KOPT-K1 (cell line): Measurements from ENCODE around the gene ELF5.

Experiments
- H3K27ac ChIP-seq: fragments of 200-600 bp; sonication (generic); 2 replicates; pipeline ENCODE4 v1.5.1; 2016; ENCODE audit warnings: antibody characterized with exemption, mild to moderate bottlenecking, low read depth, low read length; ENCODE audit not compliant: poor library complexity, severe bottlenecking
- H3K36me3 ChIP-seq: fragments of 200-600 bp; sonication (generic); 2 replicates; pipeline ENCODE4 v1.5.1; 2017; ENCODE audit warnings: antibody characterized with exemption, mild to moderate bottlenecking, low read length, moderate library complexity; ENCODE audit not compliant: insufficient read depth
- H3K9me3 ChIP-seq: fragments of 200-600 bp; sonication (generic); 2 replicates; pipeline ENCODE4 v1.5.1; 2017; ENCODE audit warnings: antibody characterized with exemption, low read length, mild to moderate bottlenecking; ENCODE audit not compliant: insufficient read depth, poor library complexity, severe bottlenecking

Gene ELF5

GRCh38 chr11:34490304-34490703 lies 23.3 kb downstream of the ELF5 start:
- Histone ChIP-seq H3K27ac (no peak overlapping the region), H3K36me3 (no peaks in the 10 kb centered on the region), H3K9me3 (no peaks in the 10 kb centered on the region)

DNA sequence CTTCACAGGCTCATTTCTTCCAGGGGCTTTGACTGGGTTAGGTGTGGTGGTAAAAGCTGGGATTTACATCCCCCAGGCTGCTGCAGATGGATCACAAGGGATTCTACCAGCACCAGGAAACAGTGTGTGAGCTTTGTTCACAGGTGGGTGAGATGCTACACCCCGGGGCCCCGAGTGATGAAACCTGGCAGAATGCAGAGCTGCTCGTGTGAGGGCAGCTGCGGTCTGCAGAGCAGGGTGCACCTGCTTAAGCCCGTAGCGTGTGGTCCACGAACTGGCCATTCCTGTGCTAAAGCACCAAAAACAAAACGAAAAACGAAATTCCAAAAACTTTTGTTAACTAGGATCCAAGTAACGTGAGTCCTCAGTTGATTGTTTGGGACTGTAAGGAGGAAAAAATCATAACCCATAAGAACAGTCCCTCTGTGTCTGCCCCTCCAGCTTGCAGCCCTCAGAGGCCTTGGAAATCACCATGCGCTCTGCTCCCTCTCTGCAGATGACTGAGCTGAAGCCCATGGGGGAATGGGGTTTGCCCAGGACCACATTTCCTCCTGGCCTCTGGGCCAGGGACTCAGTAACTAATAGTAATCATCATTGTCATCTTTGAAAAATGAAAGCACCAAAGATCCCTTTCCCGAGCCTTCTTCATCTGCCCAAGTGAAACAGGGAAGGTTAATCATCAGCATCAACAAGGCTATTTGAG lies 24.6 kb downstream of the ELF5 start:
- no peaks in the 10 kb centered on the region for H3K9me3 ChIP-seq
- H3K27ac ChIP-seq: no peak overlapping the region
- no peaks in the 10 kb centered on the region for H3K36me3 ChIP-seq

DNA sequence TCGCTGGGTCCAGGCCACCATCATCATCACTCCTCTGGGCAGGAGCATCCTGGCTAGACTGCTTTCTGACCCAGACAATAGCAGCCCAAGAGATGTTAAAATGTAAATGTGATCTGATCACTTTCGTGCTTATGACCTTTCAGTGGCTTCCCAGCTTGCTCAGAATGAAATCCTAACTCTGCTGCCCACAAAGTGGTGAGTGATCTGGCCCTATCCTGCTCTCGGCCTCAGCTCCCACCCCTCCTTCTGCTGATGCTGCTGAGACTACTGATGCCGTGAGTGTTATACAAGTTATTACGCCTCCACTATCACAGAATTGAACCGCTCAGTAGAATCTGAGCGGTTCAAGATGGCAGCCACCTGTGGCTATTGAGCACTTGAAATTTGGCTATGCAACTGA lies 26.2 kb downstream of the ELF5 start:
- H3K9me3 ChIP-seq: no peaks in the 10 kb centered on the region
- H3K36me3 ChIP-seq: no peaks in the 10 kb centered on the region
- H3K27ac ChIP-seq: no peak overlapping the region

DNA sequence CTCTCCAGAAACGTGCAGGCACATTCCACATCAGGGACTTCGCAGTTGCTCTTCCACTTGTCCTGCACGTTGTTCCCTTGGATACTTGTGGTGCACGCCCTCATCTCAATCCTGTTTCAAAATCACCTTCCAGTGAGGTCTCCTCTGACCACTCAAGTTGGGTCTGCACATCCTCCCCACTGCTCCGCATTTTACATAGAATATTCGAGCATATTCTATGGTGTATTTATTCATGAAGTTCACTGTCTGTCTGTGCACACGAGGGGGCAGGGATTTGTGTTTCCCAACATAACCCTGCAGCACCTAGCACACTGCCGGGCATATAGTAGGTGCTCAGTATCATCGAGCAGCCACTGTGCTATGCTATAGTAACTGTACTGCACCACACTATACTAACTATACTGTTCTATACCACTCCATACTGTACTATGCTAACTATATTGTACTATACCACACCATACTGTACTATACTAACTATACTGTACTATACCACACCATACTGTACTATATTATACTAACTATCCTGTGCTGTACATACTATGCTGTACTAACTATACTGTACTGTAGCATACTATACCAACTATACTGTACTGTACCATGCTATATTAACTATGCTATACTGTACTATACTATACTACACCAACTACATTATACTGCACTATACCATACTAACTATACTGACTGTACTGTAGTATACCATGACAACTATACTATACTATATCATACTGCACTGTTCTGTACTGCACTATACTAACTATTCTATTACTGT lies 30.3 kb downstream of the ELF5 start:
- no peak overlapping the region for H3K27ac ChIP-seq
- H3K9me3 ChIP-seq: no peaks in the 10 kb centered on the region
- no peaks in the 10 kb centered on the region for H3K36me3 ChIP-seq

DNA sequence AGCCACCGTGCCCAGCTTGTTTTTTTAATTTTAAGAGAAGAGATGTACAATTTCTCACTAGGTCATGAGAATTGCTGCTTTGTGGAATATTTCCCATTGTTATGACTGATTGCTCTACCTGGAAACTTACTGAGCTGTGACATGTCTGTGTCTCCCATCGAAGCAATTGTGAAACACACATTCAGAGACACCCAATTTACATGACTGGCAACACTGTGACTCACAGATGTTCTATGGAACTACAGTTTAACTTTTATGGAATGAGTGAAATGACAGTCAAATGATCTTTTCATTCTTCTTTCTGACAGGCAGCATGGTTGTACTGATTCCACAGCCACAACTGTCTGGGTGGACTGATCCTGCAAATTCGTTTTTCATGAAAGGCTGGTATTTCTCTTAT lies 32.3 kb downstream of the ELF5 start:
- Histone ChIP-seq H3K9me3 (no peaks in the 10 kb centered on the region), H3K36me3 (no peaks in the 10 kb centered on the region), H3K27ac (no peak overlapping the region)

DNA sequence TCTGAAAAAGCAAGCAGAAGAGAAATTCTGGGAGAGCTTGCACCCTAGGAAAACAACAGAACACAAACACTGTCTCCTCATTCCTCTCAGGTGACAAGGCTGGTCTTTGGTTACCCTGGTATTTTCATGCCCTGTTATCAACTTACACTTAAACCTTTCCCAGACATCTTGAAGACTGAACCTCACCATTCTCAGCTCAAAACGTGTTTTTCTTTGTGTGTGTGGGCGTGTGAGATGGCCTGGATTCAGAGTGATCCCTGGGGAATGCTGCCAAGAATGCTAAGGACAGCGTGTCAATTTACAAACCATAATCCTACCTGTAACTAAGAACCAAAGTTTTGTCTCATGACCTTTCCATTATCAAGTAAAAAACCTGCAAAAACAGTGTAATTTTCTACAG lies 33.3 kb downstream of the ELF5 start:
- no peaks in the 10 kb centered on the region for H3K36me3 ChIP-seq
- no peaks in the 10 kb centered on the region for H3K9me3 ChIP-seq
- no peak overlapping the region for H3K27ac ChIP-seq

DNA sequence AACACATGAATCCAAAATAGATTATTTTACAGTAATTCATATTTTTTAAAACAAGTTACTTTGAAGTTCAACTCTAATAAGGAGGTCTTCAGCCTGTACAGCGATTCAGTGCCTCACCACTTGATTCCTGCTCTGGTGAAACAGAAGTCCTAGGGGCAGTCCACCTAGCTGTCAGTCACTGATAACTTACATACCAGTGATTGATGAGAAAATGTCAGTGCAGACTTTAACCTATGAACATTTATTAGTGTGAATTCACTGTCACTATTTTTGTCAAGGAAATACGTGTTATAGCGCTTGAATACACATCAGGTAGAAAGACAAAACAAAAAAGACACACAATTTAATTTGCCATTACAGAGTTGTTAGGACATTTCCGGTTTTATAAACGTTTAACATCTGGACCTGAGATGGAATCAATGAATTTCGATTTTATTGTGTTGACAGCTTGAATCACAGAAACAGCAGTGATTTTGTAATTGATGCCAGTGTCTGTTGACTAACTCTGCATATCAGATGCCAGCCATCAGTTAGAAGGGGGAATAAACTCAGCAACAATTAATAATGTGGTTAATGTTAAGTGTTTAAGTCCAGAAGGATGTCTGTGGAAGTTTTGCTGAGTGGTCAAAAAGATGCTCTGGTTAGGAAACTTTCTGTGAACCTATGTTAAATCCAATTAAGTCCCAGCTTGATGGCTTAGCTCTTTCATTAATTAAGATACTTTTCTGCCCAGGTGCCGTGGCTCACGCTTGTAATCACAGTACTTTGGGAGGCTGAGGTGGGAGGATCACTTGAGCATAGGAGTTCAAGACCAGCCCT lies 34.5 kb downstream of the ELF5 start:
- no peaks in the 10 kb centered on the region for H3K36me3 ChIP-seq

GRCh38 chr11:34476849-34477248 lies 36.7 kb downstream of the ELF5 start:
- Histone ChIP-seq H3K36me3 (peaks cover 18% of the 10 kb centered on the region), H3K27ac (no peak overlapping the region), H3K9me3 (no peaks in the 10 kb centered on the region)

More for the DNA sequence above, 34.5 kb downstream of the ELF5 start:
- no peaks in the 10 kb centered on the region for H3K9me3 ChIP-seq
- no peak overlapping the region for H3K27ac ChIP-seq

GRCh38 chr11:34475656-34476055 lies 37.9 kb downstream of the ELF5 start:
- Histone ChIP-seq H3K27ac (no peak overlapping the region), H3K9me3 (no peaks in the 10 kb centered on the region), H3K36me3 (peaks cover 29% of the 10 kb centered on the region)

- peaks cover 48% of the 10 kb centered on the region for H3K36me3 ChIP-seq
- H3K27ac ChIP-seq: no peak overlapping the region
- no peaks in the 10 kb centered on the region for H3K9me3 ChIP-seq
Observed at GRCh38 chr11:34473603-34474169, 39.9 kb downstream of the ELF5 start.

DNA sequence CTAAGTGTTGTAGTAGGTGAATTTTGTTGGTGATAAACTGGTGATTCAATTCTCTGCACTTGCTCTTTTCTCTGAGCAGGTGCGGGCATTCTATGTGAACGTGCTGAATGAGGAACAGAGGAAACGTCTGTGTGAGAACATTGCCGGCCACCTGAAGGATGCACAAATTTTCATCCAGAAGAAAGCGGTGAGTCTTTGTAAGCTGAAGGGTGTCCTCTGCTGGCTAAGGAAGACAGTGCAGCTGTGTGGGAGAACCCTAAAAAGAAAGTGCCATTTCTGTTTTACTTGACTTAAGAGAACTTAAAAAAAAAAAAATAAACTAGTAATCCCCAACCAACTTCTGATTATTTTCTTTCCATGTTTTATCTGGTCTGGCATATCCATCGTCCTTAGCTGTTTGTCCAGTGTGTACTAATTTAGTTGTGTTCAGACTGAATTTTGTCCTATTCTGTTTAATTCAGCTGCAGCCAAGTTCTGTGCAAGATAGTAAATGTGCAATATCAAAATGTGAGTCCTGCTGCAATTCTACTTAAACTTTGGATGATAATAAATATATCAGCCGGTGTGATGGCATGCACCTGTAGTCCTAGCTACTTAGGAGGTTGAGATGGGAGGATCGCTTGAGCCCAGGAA lies 45.3 kb downstream of the ELF5 start:
- Histone ChIP-seq H3K36me3 (peaks cover 93% of the 10 kb centered on the region), H3K9me3 (peaks cover 20% of the 10 kb centered on the region)

DNA sequence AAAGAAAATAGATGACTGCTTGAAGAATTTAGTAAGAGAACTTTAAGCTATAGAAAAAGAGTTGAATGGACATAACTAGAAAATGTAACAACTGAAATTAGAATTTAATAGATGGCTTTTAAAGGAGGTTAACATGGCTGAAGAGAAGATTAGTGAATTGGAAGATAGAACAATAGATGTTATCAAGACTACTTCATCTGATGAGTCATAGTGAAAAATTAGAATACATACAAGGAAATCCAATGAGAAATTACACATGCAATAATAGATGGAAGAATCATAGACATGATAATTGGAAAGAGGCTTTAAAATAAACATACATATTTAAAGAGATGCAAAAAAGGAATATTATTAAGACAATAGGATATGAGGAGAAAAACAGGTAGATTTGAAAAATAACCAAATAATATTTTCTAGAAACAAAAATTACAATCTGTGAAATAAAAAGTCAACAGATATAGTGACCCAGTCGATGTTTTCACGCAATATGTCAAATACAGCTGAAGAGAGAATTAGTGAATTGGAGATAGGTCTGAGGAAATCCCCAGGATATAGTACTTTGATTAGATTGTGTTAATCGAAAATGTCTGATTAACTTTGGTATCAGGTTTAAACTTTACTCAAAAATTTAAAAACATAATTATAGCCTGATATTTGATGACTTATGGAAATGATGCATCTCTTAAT lies 46.6 kb downstream of the ELF5 start:
- peaks cover 91% of the 10 kb centered on the region for H3K36me3 ChIP-seq
- H3K27ac ChIP-seq: no peak overlapping the region
- peaks cover 20% of the 10 kb centered on the region for H3K9me3 ChIP-seq

More for the DNA sequence above, 45.3 kb downstream of the ELF5 start:
- no peak overlapping the region for H3K27ac ChIP-seq

DNA sequence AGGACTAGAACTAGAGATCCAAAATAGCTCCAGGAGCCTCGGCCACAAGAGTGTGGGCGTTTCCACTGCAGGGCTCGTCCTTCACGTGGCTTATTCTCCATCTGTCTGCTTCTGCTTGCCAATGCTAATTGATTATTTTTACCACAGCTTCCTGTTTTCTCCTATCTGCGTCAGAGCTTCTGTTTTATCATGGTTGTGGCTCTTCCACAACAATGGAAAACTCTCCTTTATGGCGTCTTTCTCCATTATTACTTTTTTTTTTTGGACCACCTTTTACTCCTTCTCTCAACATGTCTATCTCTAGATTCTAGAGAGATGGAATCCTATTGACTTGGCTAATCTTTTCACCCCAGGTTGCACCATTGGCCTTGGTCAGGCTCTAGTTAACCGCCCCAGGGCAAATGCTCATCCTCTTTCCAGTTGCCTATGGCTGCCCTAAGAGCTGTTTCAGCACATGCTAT lies 49.0 kb downstream of the ELF5 start:
- Histone ChIP-seq H3K9me3 (peaks cover 20% of the 10 kb centered on the region), H3K36me3 (peaks cover 86% of the 10 kb centered on the region), H3K27ac (no peak overlapping the region)

- H3K9me3 ChIP-seq: peaks cover 5% of the 10 kb centered on the region
- peaks cover 89% of the 10 kb centered on the region for H3K36me3 ChIP-seq
- H3K27ac ChIP-seq: no peak overlapping the region
Observed at GRCh38 chr11:34461215-34461614, 52.4 kb downstream of the ELF5 start.
